PC-3 (cell line): ENCODE data around the gene CTPS1.

Source experiments
- EZH2 ChIP-seq: fragments of 300-600 bp; sonication (generic); IDR thresholded peaks from one replicate; pipeline ENCODE4 v1.6.1; 2017; ENCODE audit warnings: antibody characterized with exemption, mild to moderate bottlenecking, low read length; ENCODE audit not compliant: unreplicated experiment
- EZH2phosphoT487 ChIP-seq: fragments of 300-600 bp; sonication (generic); IDR thresholded peaks from 2 replicates; pipeline ENCODE4 v1.6.1; 2018; ENCODE audit warnings: mild to moderate bottlenecking, antibody characterized with exemption, low read length, borderline replicate concordance
- TF ChIP-seq, protein P1 (sequence below): fragments of 300-600 bp; sonication (generic); conservative IDR thresholded peaks from 2 replicates; pipeline ENCODE4 v1.5.1; 2017; ENCODE audit warnings: antibody characterized with exemption, low read depth, mild to moderate bottlenecking, low read length

DNA sequence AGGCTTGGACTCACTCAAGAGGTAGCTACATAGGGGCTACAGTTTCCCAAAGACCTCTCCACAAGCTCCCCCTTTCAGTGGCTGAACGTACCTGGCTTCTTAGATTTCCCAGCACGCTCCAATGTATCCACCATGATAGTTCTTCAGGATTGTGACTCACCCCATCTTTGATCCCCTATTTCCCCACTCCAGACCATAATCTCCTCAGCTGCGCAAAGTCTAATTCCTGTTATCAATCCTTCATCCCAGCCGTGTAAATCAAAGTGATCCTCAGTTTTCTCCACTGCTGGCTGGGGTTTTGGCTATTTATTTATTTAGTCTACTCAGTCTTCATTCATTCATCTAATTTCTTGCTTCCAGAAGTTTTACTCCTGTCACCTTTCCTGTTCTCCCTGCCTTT is 13.1 kb upstream of the CTPS1 start:
- TF ChIP-seq, protein P1, sequence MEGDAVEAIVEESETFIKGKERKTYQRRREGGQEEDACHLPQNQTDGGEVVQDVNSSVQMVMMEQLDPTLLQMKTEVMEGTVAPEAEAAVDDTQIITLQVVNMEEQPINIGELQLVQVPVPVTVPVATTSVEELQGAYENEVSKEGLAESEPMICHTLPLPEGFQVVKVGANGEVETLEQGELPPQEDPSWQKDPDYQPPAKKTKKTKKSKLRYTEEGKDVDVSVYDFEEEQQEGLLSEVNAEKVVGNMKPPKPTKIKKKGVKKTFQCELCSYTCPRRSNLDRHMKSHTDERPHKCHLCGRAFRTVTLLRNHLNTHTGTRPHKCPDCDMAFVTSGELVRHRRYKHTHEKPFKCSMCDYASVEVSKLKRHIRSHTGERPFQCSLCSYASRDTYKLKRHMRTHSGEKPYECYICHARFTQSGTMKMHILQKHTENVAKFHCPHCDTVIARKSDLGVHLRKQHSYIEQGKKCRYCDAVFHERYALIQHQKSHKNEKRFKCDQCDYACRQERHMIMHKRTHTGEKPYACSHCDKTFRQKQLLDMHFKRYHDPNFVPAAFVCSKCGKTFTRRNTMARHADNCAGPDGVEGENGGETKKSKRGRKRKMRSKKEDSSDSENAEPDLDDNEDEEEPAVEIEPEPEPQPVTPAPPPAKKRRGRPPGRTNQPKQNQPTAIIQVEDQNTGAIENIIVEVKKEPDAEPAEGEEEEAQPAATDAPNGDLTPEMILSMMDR, result no peak
- TF ChIP-seq EZH2, result no peak
- no peak for TF ChIP-seq EZH2phosphoT487
